Gastroesophageal sphincter (tissue), 3 donors: ENCODE measurements around the gene GTF2IRD1.

Experiments used
- EP300 ChIP-seq: sonication (generic); formaldehyde crosslinking; IDR thresholded peaks from one replicate; pipeline ENCODE4 v1.6.1; 2017; ENCODE audit warnings: antibody characterized with exemption, mild to moderate bottlenecking
- POLR2A ChIP-seq, 2 donors: fragments of 450-650 bp; IDR thresholded peaks; one replicate each; pipeline ENCODE4 v1.6.1; 2017; ENCODE audit warnings: antibody characterized with exemption in 2 of 2, mild to moderate bottlenecking in 2 of 2, moderate library complexity in 1 of 2
- TF ChIP-seq, protein P1 (sequence below), 4 experiments: fragments of 200-600 bp in 2 of 4; fragments of 450-650 bp in 2 of 4; sonication (generic) in 1 of 4; IDR thresholded peaks; one replicate each; pipeline ENCODE4 v1.5.1; 2017 to 2019; ENCODE audit warnings: antibody characterized with exemption in 4 of 4, mild to moderate bottlenecking in 2 of 4, moderate library complexity in 2 of 4

GRCh38 chr7:74599244-74599643, 145.5 kb downstream of the GTF2IRD1 start:
- TF ChIP-seq, protein P1, sequence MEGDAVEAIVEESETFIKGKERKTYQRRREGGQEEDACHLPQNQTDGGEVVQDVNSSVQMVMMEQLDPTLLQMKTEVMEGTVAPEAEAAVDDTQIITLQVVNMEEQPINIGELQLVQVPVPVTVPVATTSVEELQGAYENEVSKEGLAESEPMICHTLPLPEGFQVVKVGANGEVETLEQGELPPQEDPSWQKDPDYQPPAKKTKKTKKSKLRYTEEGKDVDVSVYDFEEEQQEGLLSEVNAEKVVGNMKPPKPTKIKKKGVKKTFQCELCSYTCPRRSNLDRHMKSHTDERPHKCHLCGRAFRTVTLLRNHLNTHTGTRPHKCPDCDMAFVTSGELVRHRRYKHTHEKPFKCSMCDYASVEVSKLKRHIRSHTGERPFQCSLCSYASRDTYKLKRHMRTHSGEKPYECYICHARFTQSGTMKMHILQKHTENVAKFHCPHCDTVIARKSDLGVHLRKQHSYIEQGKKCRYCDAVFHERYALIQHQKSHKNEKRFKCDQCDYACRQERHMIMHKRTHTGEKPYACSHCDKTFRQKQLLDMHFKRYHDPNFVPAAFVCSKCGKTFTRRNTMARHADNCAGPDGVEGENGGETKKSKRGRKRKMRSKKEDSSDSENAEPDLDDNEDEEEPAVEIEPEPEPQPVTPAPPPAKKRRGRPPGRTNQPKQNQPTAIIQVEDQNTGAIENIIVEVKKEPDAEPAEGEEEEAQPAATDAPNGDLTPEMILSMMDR (IDR thresholded peaks at IDR 0.05) = no peak
- TF ChIP-seq EP300 (no peak), POLR2A (IDR thresholded peaks at IDR 0.05) (no peak)
